NK-92 (cell line): ENCODE data around the gene PNCK.

ENCODE experiments used
- DNase-seq: peaks from one replicate; lab custom pipeline; 2025; ENCODE audit not compliant: unreplicated experiment; lab: John Stamatoyannopoulos, UW

PNCK gene

GRCh38 chrX:153662266-153662665 lies 11.3 kb downstream of the PNCK start:
- no peak for DNase-seq

- no peak for DNase-seq
Measured at GRCh38 chrX:153659268-153659667, 14.3 kb downstream of the PNCK start.

- no peak for DNase-seq
Measured at GRCh38 chrX:153657161-153657560, 16.5 kb downstream of the PNCK start.

- no peak for DNase-seq
Measured at GRCh38 chrX:153653556-153653955, 20.1 kb downstream of the PNCK start.

- no peak for DNase-seq
Measured at GRCh38 chrX:153651540-153652079, 22.0 kb downstream of the PNCK start.

GRCh38 chrX:153650959-153651358 lies 22.7 kb downstream of the PNCK start:
- no peak for DNase-seq

- no peak for DNase-seq
Measured at GRCh38 chrX:153649915-153650782, 23.5 kb downstream of the PNCK start.

- no peak for DNase-seq
Measured at GRCh38 chrX:153649178-153649914, 24.3 kb downstream of the PNCK start.

GRCh38 chrX:153648358-153649177 lies 25.0 kb downstream of the PNCK start:
- DNase-seq = no peak

GRCh38 chrX:153647461-153648357 lies 25.9 kb downstream of the PNCK start:
- DNase-seq = no peak

- no peak for DNase-seq
Measured at GRCh38 chrX:153646620-153647373, 26.8 kb downstream of the PNCK start, which contains the start of gene DUSP9. Gene DUSP9 (plus strand): TSS chrX:153647203. CDS start chrX:153647954, 751 bp downstream.

- DNase-seq = no peak
Measured at GRCh38 chrX:153645921-153646488, 27.6 kb downstream of the PNCK start.

GRCh38 chrX:153645151-153645550 lies 28.5 kb downstream of the PNCK start:
- no peak for DNase-seq

GRCh38 chrX:153644356-153645125 lies 29.1 kb downstream of the PNCK start:
- DNase-seq = no peak

- DNase-seq = no peak
Measured at GRCh38 chrX:153643431-153644351, 29.9 kb downstream of the PNCK start.

- DNase-seq = no peak
Measured at GRCh38 chrX:153642655-153643430, 30.8 kb downstream of the PNCK start.
